ENCODE data around the gene HSPG2. TPM values are rescaled to one million over a fixed set of nuclear protein-coding genes. Genes with fewer than 3 reads are reported as not detected.

HSPG2 gene
- total and polyA plus RNA-seq, 2 of the 8 experiments (the other 6 are each of a cell fraction or from before 2014, with no cell fraction given), result 17.8 to 111 TPM

- no peak for TF ChIP-seq RXRA (IDR thresholded peaks at IDR 0.05; ENCODE audit: insufficient read depth, low read depth, low read length)
- TF ChIP-seq ZNF274 (IDR thresholded peaks at IDR 0.05; ENCODE audit: borderline replicate concordance, extremely low read depth, low read length), result no peak
These were observed 58.9 kb downstream of the HSPG2 start (continued) for GRCh38 chr1:21878009-21878773.
